Kidney (tissue), 14 donors: Measurements from ENCODE around the gene NSUN7. TPM values are rescaled to one million over a fixed set of nuclear protein-coding genes. Genes with fewer than 3 reads are reported as not detected.

Source experiments
- DNase-seq, 5 donors: peaks; one replicate each; pipeline ENCODE4 v3.0.0-alpha.2; 2013 to 2020
- FAIRE-seq: peaks from 2 replicates; lab custom pipeline; 2012; peaks lifted over from hg19 to GRCh38; lab: Jason Lieb, UNC
- H3K27ac ChIP-seq, 2 donors: one replicate each; pipeline ENCODE4 v1.7.0; 2013; ENCODE audit warnings: low read depth in 2 of 2, low read length in 2 of 2, inconsistent platforms in 1 of 2
- H3K27me3 ChIP-seq: one replicate; pipeline ENCODE4 v1.7.1; 2013; ENCODE audit warnings: low read length, inconsistent platforms; ENCODE audit not compliant: control insufficient read depth, insufficient read depth
- H3K36me3 ChIP-seq, 3 donors: one replicate each; pipeline versions ENCODE4 v1.7.0 to v1.7.1; 2013; ENCODE audit warnings: low read length in 3 of 3, control low read depth in 1 of 3, inconsistent platforms in 1 of 3; ENCODE audit not compliant: insufficient read depth in 3 of 3, control insufficient read depth in 2 of 3
- H3K4me1 ChIP-seq, 3 donors: one replicate each; pipeline versions ENCODE4 v1.7.0 to v1.7.1; 2013; ENCODE audit warnings: low read length in 3 of 3, inconsistent platforms in 1 of 3, low read depth in 1 of 3; ENCODE audit not compliant: control insufficient read depth in 2 of 3, insufficient read depth in 2 of 3
- H3K4me3 ChIP-seq, 3 donors: one replicate each; pipeline versions ENCODE4 v1.7.0 to v1.8.1; 2013; ENCODE audit warnings: low read length in 3 of 3, control low read depth in 1 of 3, inconsistent platforms in 1 of 3
- H3K9ac ChIP-seq, 3 donors: one replicate each; pipeline versions ENCODE4 v1.7.0 to v1.7.1; 2013; ENCODE audit warnings: low read length in 3 of 3, control low read depth in 1 of 3, inconsistent platforms in 1 of 3
- H3K9me3 ChIP-seq, 3 donors: one replicate each; pipeline versions ENCODE4 v1.7.0 to v1.7.1; 2013; ENCODE audit warnings: low read length in 3 of 3, control low read depth in 1 of 3, inconsistent platforms in 1 of 3; ENCODE audit not compliant: control insufficient read depth in 2 of 3, insufficient read depth in 1 of 3
- intact Hi-C: fragments of 100-400 bp; cut with DNase I; formaldehyde crosslinking; loops from one replicate; pipeline ENCODE4 v1.11.1; 2022
- polyA plus RNA-seq: library from polyadenylated mRNA; stranded (reverse); fragments of 350-450 nt; fragmentation: Illumina TruSeq; extraction: RNeasy Lipid Tissue Mini Kit (QIAGEN cat#74804); gene quantifications from one replicate; pipeline ENCODE4 v1.2.3, GENCODE V29; 2014; ENCODE audit warnings: low read depth, low replicate concordance; ENCODE audit not compliant: insufficient read depth
- total RNA-seq: library from RNA; stranded (reverse); fragmentation: NEBNext Ultra II Directional; extraction: Animal tissue kit (Norgen Biotek cat#: 25700); gene quantifications from one replicate; pipeline ENCODE4 v1.2.1, GENCODE V29; 2021
- TF ChIP-seq, protein P1 (sequence below): IDR thresholded peaks from 3 replicates; pipeline ENCODE4 v1.5.1; 2012; ENCODE audit warnings: mild to moderate bottlenecking, moderate library complexity, borderline replicate concordance; ENCODE audit not compliant: insufficient read depth; ENCODE audit errors: extremely low read depth
- donor health status: control.
- donor health status: control.
- donor health status: control.
- donor health status: control.
- donor health status: control.
- donor health status: DM: yes; HTN: yes; CAD: no.
- donor health status: Normal renal cell carcinoma (clear cell type).

NSUN7 gene
- total and polyA plus RNA-seq, 2 donors from 2014 or later = 4.1 to 7.6 TPM

DNA sequence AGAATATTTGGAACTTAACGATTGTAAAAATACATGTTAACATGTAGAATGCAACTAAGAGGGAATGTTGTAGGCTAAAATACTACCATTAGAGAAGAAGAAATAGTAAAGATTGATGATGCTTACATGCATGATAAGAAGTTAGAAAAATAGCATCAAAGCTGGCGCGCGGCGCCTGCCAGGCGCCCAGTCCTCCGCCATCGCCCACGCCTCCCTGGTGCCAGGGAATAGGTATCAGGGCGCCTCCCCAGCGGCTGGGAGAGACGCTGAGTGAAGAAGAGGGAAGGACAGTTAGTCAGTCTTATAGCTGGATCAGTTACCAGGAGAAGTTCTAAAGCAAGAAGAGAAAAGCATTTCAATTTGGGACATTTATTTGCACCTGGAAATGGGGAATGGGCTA, 36.0 kb downstream of the NSUN7 start:
- no peak for FAIRE-seq
- H3K27ac ChIP-seq = no peak overlapping the region
- no peaks in the 10 kb centered on the region for H3K9me3 ChIP-seq
- no peak overlapping the region for H3K4me3 ChIP-seq
- no peaks in the 10 kb centered on the region for H3K36me3 ChIP-seq
- peak in 1 of 5 donors; percentile 61 for DNase-seq
- TF ChIP-seq, protein P1, sequence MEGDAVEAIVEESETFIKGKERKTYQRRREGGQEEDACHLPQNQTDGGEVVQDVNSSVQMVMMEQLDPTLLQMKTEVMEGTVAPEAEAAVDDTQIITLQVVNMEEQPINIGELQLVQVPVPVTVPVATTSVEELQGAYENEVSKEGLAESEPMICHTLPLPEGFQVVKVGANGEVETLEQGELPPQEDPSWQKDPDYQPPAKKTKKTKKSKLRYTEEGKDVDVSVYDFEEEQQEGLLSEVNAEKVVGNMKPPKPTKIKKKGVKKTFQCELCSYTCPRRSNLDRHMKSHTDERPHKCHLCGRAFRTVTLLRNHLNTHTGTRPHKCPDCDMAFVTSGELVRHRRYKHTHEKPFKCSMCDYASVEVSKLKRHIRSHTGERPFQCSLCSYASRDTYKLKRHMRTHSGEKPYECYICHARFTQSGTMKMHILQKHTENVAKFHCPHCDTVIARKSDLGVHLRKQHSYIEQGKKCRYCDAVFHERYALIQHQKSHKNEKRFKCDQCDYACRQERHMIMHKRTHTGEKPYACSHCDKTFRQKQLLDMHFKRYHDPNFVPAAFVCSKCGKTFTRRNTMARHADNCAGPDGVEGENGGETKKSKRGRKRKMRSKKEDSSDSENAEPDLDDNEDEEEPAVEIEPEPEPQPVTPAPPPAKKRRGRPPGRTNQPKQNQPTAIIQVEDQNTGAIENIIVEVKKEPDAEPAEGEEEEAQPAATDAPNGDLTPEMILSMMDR = no peak
- H3K9ac ChIP-seq = no peak overlapping the region
- H3K4me1 ChIP-seq = no peaks in the 10 kb centered on the region
- intact Hi-C loops = no loop called here
- no peaks in the 10 kb centered on the region for H3K27me3 ChIP-seq

DNA sequence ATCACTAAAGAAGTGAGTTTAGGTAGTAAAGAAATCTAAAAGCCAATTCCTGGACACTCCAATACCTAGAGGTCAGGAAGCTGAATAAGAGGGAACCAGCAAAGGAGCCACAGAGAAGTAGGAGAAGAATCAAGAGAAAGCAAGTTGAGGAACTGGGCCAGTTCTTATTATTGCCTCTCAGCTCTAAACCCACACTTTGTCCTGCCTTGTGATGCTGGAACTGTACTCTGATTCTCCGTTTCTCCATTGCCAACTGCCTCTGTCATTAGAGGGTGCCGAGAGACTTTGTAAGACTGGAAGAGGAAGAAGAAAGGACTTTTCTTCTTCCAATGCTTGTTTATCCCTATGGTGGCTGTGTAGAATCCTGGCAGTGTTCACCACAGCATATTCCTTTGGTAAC, 38.6 kb downstream of the NSUN7 start:
- Histone ChIP-seq H3K4me1 (no peaks in the 10 kb centered on the region), H3K4me3 (no peak overlapping the region), H3K36me3 (no peaks in the 10 kb centered on the region), H3K9me3 (no peaks in the 10 kb centered on the region), H3K27ac (no peak overlapping the region), H3K27me3 (no peaks in the 10 kb centered on the region), H3K9ac (no peak overlapping the region)
- intact Hi-C loops = no loop called here
- TF ChIP-seq, protein P1 = no peak
- DNase-seq = no peak
- FAIRE-seq = no peak

DNA sequence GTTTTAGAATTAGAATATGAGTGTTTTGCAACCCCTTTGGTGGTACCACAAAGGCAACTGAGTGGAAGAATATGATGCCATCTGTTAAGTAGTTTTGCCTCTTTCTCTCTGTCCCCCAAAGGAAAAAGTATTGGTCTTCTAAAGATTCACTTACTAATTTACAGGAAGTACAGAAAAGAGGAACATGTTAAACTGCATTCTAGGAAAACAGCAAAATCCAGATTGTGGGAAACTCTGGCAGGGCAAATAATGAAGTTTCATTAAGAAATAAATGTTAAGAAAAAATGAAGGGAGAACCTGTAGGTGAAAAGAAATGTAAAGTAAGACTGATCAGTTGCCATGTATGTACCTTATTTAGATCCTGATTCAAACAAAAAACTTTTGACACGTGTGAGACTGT, 39.3 kb downstream of the NSUN7 start:
- TF ChIP-seq, protein P1 = no peak
- no peak overlapping the region for H3K4me3 ChIP-seq
- intact Hi-C loops = no loop called here
- H3K36me3 ChIP-seq = no peaks in the 10 kb centered on the region
- no peaks in the 10 kb centered on the region for H3K9me3 ChIP-seq
- FAIRE-seq (no peak), DNase-seq (no peak)
- H3K4me1 ChIP-seq = no peaks in the 10 kb centered on the region
- H3K9ac ChIP-seq = no peak overlapping the region
- H3K27me3 ChIP-seq = no peaks in the 10 kb centered on the region
- no peak overlapping the region for H3K27ac ChIP-seq

DNA sequence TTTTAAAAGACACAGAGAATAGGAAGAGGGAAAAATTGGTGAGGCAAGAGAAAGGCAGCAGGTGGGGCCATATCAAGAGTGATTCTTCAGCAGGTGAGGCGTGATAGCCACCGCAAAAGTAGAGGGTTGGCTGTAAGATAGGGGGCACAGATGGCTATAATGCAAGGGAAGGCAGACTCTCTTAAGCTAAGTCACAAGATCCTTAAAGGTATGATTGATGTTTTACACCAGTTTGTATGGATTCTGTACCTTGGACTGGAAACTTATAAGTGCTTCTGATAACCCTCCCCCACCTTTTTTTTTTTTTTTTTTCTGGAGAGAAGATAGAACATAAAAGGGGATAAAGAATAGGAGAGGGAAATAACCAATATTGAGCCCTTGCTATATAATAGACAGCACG, 40.0 kb downstream of the NSUN7 start:
- Histone ChIP-seq H3K9me3 (no peaks in the 10 kb centered on the region), H3K9ac (no peak overlapping the region), H3K4me1 (no peaks in the 10 kb centered on the region), H3K4me3 (no peak overlapping the region), H3K27me3 (no peaks in the 10 kb centered on the region), H3K27ac (no peak overlapping the region), H3K36me3 (no peaks in the 10 kb centered on the region)
- no peak for FAIRE-seq
- TF ChIP-seq, protein P1 = no peak
- intact Hi-C loops = no loop called here
- no peak for DNase-seq
